ENCODE results near the gene CFAP300.
A peak's percentile ranks its signal among the peaks of the same experiment; 100 is the strongest.

CFAP300 gene

GRCh38 chr11:102047305-102047924 lies at the start of gene CFAP300:
TSS of gene CFAP300 (plus strand) at chr11:102047437. CDS start at chr11:102047471, 34 bp downstream.
- no peak for DNase-seq

GRCh38 chr11:102001657-102002338 lies 45.4 kb upstream of the CFAP300 start:
- no peak for DNase-seq

- DNase-seq, result no peak
Measured at GRCh38 chr11:102004220-102004619, 43.0 kb upstream of the CFAP300 start.

- DNase-seq, result no peak
Measured at GRCh38 chr11:102005306-102005705, 41.9 kb upstream of the CFAP300 start.

GRCh38 chr11:102006835-102007566 lies 40.2 kb upstream of the CFAP300 start:
- DNase-seq, result no peak

- DNase-seq, result peak; percentile 25 to 71
Measured at GRCh38 chr11:102007567-102008437, 39.4 kb upstream of the CFAP300 start.

- DNase-seq, result no peak
Measured at GRCh38 chr11:102010776-102011494, 36.3 kb upstream of the CFAP300 start.

GRCh38 chr11:102012946-102013345 lies 34.3 kb upstream of the CFAP300 start:
- no peak for DNase-seq

GRCh38 chr11:102014756-102015155 lies 32.5 kb upstream of the CFAP300 start:
- DNase-seq, result no peak

- DNase-seq, result no peak
Measured at GRCh38 chr11:102017026-102017425, 30.2 kb upstream of the CFAP300 start.

GRCh38 chr11:102026217-102026616 lies 21.0 kb upstream of the CFAP300 start:
- no peak for DNase-seq

- no peak for DNase-seq
Measured at GRCh38 chr11:102026959-102027358, 20.3 kb upstream of the CFAP300 start.

GRCh38 chr11:102036757-102037156 lies 10.5 kb upstream of the CFAP300 start:
- DNase-seq, result no peak

GRCh38 chr11:102046841-102047240 lies 396 bp upstream of the CFAP300 start:
- no peak for DNase-seq

- no peak for DNase-seq
Measured at GRCh38 chr11:102050927-102051575, 3.8 kb downstream of the CFAP300 start.

GRCh38 chr11:102061276-102061675 lies 14.0 kb downstream of the CFAP300 start:
- DNase-seq, result no peak

- no peak for DNase-seq
Measured at GRCh38 chr11:102062106-102062505, 14.9 kb downstream of the CFAP300 start.

- DNase-seq, result no peak
Measured at GRCh38 chr11:102064316-102064715, 17.1 kb downstream of the CFAP300 start.

- DNase-seq, result no peak
Measured at GRCh38 chr11:102070766-102071165, 23.5 kb downstream of the CFAP300 start.

- DNase-seq, result no peak
Measured at GRCh38 chr11:102071497-102072472, 24.5 kb downstream of the CFAP300 start.

Measured in inflammatory macrophage treated with lipopolysaccharide for 1 hour (primary cell).